Measurements from ENCODE around the gene ARHGAP28. TPM values are rescaled to one million over a fixed set of nuclear protein-coding genes. Genes with fewer than 3 reads are reported as not detected.

ARHGAP28 gene
- total and polyA plus RNA-seq, 2 of the 13 experiments (the other 11 are each of a cell fraction or from before 2014, with no cell fraction given), result not detected

- TF ChIP-seq ZNF354B (CRISPR knock-in tag; IDR thresholded peaks at IDR 0.05) (no peak), PATZ1 (CRISPR knock-in tag; IDR thresholded peaks at IDR 0.05) (no peak), MZF1 (CRISPR knock-in tag; IDR thresholded peaks at IDR 0.05; ENCODE audit: borderline replicate concordance) (no peak), NFE2L1 (CRISPR knock-in tag; IDR thresholded peaks at IDR 0.05; ENCODE audit: borderline replicate concordance) (no peak), HOXA3 (CRISPR knock-in tag; IDR thresholded peaks at IDR 0.05) (no peak)
Observed at GRCh38 chr18:6885006-6885481, 155.5 kb downstream of the ARHGAP28 start (continued).

GRCh38 chr18:6885992-6886796 lies 156.7 kb downstream of the ARHGAP28 start:
- Histone ChIP-seq H4K20me1 (ENCODE audit: insufficient read depth, low read length) (no peaks in the 10 kb centered on the region), H3K79me2 (ENCODE audit: insufficient read depth, low read length) (no peaks in the 10 kb centered on the region), H3K27ac (ENCODE audit: extremely low read length, insufficient read depth, low read length) (no peak overlapping the region), H3K4me3 (replicated peaks in 1 of 3; ENCODE audit: insufficient read depth in 1 of 3, low read depth in 2 of 3, low read length in 3 of 3) (no peak overlapping the region), H2AFZ (ENCODE audit: low read length) (no peak overlapping the region), H3K9me3 (ENCODE audit: low read length) (no peaks in the 10 kb centered on the region), H3K4me2 (ENCODE audit: low read depth, low read length) (no peak overlapping the region), H3K9ac (ENCODE audit: insufficient read depth, low read depth, low read length) (no peak overlapping the region), H3K4me1 (ENCODE audit: insufficient read depth, low read length) (no peaks in the 10 kb centered on the region), H3K36me3 (replicated peaks in 1 of 2; ENCODE audit: control insufficient read depth in 1 of 2, insufficient read depth in 2 of 2, low read length in 2 of 2) (no peaks in the 10 kb centered on the region), H3K27me3 (ENCODE audit: control insufficient read depth in 1 of 2, insufficient read depth in 2 of 2, low read length in 2 of 2) (peaks cover 0 to 18% of the 10 kb centered on the region in 2 experiments; a peak in 3 of 5 replicates)
- POLR2A ChIA-PET, result no interaction called here
- WGBS (ENCODE audit: low lambda C conversion rate), result 1% methylated on average over 4 of the region's 4 CpGs
- peak; percentile 35 for DNase-seq (ENCODE audit: low spot score)
- intact Hi-C loops (cut with micrococcal nuclease; ENCODE audit: unreplicated experiment), result loop anchor here (5.0 kb wide), 3 partner anchors 284 to 1284 kb away; no protein-coding TSS in a partner anchor
- in situ Hi-C loops (cut with HindIII; ENCODE audit: extremely low pct_ligation_motif_present, low pct_unique_long_range_greater_than_20kb), result loop anchor here (5.0 to 25.0 kb wide), 3 partner anchors 344 to 1274 kb away; partner anchors contain the start of gene TMEM200C
- ATAC-seq, result peak; percentile 68
- CTCF ChIA-PET (ENCODE audit: low intra/inter-chr PET ratio, low total read pairs), result interaction anchor here (1.1 to 1.6 kb wide), 2 partner anchors 343 to 345 kb away, joined by 5 to 19 read pairs; no protein-coding TSS in a partner anchor
- peak; percentile 69 for FAIRE-seq
- BruUV-seq (replicated peaks), result no TSS peak
- peak; percentile 68 for TF ChIP-seq SMC3 (IDR thresholded peaks at IDR 0.05; ENCODE audit: low read length)
- peak; percentile 69 for TF ChIP-seq RAD21 (CRISPR knock-in tag; IDR thresholded peaks at IDR 0.05)
- peak; percentile 77 for TF ChIP-seq CTCF (CRISPR knock-in tag; IDR thresholded peaks at IDR 0.05)
- TF ChIP-seq MEF2D (CRISPR knock-in tag; IDR thresholded peaks at IDR 0.05), result no peak
- peak; percentile 85 for TF ChIP-seq STAG1 (CRISPR knock-in tag; IDR thresholded peaks at IDR 0.05)

All from HepG2 (cell line).